ENCODE measurements around the gene HTR2A.
A peak's percentile ranks its signal among the peaks of the same experiment; 100 is the strongest.

Gene HTR2A

DNA sequence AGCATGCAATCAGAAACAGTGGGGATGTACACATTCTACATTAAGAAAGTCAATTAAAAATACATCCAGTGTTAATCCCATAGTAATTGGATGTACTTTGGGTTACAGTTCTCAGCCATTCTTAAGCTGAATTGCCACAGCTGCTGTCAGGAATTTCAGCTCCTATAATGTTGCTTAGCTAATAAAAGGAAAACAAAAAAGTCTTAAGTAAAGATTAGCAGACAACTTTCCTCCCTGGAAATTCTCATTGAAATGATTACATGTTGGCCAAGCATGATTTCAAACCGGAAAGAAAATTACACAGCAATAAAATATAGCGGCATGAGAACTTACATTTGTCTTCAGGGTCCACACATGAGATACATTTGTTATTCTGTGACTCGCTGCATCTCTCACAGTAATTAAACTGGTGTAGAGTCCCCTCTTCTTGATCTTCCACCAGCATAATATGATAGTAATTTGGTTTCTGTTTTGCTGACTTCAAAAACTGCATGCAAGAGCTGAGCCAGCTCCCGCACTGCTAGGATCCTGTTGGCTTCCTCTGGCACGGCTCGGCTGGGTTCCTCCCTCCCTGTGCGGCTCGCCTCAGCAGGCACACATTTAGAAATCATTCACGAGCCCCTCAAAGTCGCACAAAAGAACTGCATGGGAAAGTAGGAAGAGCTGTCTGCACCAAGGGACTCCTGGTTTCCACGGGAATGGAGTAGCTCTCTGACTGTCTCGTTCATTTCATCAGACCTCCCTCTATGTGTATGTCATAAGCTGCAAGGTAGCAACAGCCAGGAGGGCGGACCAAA, at the start of gene HTR2A:
Gene HTR2A (minus strand): TSS at position 713 of the 797 bp plus-strand sequence. CDS start 1,147 bp downstream, outside the sequence.
- DNase-seq = no peak

DNA sequence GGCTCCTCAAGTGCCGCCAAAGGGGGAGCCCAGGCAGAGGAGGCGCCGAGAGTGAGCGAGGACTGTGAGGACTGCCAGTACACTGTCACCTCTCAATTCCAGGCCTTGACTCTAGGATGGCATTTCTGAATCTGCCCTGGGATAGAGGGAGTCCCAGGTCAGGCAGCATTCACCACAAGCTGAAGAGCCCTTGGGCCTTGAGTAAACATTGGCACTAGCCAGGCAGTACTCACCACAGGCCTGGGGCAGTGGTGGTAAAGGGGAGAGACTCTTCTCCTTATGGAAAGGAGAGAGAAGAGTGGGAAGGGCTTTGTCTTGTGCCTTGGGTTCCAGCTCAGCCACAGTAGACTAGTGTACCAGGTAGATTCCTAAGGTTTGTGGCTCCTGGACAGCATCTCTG, 39.7 kb upstream of the HTR2A start:
- DNase-seq = no peak

DNA sequence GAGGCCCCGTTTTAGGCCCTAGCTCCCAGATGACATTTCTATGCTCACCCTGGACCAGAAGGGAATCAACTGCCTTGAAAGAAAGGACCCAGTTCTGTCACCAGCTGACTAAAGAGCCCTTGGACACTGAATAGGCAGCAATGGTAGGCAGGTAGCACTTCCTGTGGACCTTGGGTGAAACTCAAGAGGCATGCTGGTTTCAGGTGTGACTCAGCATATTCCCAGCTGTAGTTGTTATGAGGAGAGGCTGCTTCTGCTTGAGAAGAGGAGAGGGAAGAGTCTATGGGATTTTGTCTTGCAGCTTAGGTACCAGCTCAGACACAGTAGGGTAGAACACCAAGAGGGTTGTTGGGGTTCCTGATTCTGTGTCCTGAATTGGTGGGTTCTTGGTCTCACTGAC, 37.9 kb upstream of the HTR2A start:
- DNase-seq = no peak

DNA sequence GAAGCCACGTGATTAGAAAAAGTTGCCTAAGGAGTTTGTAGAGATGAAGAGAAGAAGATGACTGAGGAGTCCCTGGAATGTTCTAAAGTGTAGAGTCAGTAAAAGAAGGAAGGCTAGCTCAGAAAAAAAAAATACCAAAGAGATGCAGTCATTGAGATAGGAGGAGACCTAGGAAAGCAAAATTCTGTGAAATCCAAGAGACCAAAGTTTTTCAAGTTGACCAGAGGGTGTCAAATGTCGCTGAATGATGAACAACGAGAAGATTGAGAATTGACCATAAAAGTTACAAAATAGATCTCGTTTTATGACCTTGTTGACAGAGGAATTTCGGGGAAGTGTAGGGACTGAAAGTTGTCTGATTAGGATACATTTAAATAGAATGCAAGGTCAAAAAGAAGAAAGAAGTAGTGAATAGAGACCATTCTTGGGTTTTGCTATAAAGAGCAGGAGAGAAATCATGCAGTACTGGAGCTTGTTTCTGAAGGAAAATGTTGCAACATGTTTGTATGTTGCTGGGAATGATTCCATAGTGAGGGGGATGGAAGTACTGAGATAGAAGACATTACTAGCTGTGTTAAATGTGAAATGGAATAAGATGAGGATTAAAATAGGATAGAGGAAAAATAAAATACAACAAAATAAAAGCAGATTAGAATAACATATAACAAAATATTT, 30.2 kb upstream of the HTR2A start:
- DNase-seq = no peak

DNA sequence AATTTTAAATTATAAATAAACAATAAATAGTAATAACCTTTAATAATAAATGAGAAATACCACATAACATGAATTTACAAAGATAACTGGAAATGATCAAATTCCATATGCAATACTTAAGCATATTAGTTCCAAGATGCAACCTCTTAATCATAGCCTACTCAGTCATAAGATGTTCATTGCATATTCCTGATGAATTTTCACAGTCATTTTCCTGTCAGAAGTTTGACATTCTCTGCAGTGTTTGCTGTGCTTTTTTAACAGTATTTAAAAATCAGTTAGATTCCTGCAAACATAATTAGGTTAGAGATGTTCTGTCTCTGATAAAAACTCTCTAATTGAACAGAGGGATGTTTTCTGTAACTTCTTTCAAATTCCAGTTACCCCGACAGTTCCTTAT, 28.6 kb upstream of the HTR2A start:
- no peak for DNase-seq

DNA sequence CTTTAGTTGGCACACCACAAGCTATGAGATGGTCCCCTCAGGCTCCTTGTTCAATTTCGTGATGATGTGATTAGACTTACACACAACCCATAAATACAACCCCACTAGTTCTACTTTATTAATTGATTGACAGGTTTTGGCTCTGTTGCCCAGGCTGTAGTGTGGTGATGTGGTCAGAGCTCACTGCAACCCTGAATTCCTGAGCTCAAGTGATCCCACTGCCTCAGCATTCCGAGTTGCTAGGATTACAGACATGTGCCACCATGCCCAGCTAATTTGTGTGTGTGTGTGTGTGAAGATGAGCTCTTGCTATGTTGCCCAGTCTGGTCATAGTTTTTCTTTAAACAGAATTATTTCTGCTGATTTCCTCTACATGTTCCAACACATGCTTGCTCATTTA, 17.5 kb upstream of the HTR2A start:
- DNase-seq = no peak

DNA sequence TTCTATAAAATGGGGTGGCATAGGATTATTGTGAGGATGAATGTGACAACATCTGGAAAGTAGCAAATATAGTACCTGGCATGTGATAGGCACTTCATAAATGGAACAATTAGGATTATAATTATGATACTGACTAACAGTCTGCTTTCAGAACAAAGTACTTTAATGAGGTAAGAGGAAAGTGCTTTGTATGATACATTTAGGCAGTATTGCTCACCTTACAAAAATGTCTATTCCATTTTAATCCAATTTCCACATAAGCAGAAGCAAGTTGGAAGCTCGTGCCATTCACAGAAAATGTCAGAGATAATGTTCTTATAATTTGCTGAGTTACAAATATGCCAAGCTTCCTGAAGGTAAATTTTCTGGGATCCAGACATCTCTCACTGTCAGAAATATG, 16.9 kb upstream of the HTR2A start:
- no peak for DNase-seq

DNA sequence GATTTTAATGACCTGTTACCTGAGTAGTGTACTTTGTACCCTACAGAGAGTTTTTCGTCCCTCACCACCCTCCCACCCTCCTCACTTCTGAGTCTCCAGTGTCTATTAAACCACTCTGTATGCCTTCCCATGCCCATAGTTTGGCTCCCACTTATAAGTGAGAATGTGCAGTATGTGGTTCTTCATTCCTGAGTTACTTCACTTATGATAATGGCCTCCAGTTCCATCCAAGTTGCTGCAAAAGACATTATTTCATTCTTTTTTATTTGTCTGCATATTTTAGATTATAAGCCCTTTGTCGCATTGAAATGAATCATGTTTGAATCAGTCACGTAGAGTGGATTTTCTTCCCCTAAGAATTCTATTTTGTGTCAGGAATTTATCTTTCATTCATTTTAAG, 12.2 kb upstream of the HTR2A start:
- no peak for DNase-seq

DNA sequence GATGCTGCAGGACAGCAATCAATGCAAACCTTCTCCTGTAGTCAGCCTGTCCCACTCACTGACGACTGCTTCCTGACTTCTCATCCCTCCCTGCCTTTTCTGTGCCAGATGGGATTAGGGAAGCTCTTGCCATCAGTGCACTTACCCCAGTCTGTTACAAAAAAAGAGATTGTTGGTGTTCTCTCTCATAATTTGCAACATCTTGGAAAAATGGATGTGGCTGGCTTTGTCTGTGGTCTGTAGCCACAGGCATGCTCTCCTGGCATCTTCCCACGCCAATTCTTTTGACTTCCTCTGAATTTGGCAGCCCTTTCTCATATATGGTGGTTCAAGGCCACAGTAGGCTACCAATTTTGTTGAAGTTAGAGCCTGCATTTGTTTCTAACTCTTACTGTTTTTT, 11.6 kb upstream of the HTR2A start:
- DNase-seq = no peak

DNA sequence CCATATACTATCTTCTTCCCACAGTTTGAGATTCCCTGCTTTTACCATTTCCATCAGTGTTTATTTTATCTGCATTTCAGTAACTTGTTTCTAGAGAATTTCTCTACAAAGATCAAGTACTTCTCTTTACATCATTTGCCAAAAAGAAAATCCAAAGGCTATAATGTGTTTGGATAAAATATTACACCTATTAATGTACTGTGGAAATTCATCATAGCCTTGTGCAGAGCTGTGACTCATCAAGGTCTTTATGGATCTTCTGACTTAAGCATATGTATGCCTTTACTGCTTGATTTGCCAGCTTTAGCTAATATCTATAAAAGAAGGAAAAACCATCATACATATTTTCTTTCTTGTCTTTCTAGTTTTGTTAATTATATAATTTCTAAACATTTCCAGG, 9.6 kb upstream of the HTR2A start:
- DNase-seq = no peak

DNA sequence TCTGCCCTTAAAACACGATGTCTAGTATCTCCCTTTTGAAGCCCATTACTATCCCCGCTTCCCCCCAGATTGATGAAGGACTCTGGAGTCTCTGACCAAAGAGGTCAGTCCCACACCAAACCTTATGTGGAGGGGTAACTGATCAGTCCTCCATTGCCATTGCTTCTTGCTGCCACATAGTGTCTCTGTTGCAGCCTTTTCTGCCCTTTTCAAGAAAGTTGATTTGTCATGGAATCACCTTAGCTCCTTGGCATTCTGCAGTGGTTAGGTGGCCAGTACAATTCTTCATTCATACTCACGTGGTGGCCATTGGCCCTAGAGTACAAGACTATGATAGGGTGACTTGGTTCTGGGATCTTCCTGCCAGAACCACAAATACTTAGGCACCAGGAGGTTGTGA, 8.4 kb upstream of the HTR2A start:
- no peak for DNase-seq

DNA sequence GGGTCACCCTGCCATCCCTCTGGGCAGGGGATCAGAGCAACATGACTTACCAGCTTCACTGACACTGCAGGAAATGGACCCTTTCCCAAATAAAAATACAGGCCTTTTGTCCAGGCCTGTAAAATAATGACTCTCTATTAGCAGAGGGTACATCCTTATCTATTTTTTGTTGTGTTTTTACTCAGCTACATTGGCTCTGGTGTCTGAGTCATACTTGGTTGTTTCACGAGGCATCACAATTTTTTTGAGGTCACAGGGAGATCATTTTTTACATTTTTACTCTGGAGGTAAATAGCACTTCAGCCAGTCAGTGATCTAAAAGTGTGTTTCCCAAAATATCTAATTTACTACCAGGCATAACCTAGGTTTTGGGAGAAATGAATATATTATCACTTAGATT, 6.9 kb upstream of the HTR2A start:
- no peak for DNase-seq

DNA sequence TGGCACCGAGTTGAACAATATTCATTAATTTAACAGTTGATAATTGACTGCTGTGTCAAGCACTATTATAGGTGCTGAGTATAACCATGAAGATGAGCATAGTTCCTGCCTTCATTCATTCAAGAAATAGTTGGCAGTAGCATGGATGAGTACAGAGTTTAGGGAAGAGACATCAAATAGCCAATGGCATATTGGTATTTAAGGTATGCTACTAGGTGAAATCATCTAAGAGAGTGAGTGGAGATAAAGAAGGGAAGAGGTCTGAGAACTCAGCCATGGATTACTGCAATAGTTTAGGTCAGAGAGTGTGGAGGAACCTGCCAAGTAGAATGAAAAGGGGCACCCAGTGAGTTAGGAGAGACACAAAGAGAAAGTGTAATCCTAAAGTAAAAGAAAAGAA, 4.9 kb upstream of the HTR2A start:
- no peak for DNase-seq

DNA sequence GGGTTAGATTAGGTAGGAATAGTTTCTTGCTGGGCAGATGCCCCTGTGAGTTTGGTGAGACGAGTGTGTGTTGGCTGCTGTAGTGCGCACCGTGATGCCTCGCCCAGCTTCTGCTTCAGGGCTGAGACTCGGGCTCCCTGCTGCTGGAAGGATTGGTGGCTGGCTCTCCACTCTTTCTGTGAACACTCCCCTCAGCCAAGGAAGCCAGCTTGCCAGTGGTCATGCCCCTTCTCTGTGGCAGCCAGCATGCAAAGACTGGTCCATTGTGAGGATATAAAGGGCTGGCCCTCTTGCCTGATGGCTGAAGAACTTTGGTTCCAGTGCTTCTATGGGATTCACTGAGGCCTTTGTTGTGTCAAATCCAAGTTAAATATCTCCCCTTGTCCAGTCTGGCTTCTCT, 2.9 kb upstream of the HTR2A start:
- no peak for DNase-seq

DNA sequence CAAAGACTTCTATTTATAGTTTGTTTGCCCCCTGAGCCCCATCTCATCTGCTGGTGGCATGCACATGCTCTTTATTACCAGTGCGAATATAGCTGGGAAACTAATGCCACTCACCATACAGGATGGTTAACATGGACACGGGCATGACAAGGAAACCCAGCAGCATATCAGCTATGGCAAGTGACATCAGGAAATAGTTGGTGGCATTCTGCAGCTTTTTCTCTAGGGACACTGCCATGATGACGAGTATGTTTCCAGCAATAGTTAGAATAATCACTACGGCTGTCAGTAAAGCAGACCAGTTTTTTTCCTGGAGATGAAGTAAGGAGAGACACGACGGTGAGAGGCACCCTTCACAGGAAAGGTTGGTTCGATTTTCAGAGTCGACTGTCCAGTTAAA, 1.5 kb downstream of the HTR2A start:
- no peak for DNase-seq

DNA sequence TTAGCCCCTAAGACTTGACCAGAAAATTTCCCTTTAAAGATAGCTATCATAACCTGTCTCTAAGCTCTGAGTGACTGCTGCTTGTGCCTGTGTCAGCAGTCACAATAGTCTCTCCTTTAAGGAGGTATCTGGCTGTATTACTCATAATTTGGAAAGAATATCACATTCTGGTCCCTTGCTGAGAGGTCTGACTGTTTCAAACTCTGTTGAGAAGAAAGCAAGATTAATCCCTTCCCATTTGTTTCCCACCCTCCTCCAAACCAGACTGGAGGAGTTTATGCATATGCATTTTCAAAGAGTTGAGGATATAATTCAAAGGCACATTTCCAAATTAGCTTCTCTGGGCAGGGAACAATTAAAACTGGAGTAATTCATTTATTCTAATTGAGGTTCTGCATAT, 2.3 kb downstream of the HTR2A start:
- DNase-seq = no peak

DNA sequence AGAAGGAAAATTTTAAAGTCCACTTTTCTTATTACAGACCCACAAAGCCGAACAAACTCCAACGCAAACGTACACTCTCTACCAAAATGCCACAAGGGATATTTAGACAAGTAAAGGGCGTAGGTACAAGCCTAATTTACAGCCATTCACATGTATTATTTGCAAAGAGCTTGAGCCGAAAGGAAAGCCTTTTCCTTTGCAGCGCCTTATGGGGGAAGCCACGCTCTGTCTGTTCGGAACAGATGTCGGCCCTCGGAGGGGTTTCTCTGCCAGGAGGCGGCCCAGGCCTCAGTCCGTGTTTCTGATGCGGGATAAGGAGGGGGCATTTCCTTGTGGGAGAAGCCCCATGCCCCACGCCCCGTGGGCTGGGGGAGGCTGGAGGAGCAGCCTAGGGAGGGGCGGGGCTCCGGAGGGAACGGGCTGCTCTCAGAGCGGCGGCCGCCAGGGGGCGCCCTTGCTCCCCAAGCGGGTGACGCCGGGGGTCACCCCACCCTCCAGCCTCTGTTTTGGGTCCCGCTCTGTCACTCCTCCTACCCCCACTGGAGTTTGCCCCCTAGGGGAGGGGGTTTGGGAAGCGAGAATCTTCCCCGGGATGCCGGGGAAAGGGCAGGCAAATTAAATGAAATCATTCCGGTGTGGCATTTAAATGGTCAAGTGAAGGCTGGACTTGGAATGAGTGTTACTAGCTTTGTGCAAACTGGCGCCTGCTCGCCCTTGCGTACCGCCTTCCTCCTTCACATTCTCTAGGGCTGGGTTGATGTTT, 2.9 kb downstream of the HTR2A start:
- DNase-seq = peak; percentile 44

DNA sequence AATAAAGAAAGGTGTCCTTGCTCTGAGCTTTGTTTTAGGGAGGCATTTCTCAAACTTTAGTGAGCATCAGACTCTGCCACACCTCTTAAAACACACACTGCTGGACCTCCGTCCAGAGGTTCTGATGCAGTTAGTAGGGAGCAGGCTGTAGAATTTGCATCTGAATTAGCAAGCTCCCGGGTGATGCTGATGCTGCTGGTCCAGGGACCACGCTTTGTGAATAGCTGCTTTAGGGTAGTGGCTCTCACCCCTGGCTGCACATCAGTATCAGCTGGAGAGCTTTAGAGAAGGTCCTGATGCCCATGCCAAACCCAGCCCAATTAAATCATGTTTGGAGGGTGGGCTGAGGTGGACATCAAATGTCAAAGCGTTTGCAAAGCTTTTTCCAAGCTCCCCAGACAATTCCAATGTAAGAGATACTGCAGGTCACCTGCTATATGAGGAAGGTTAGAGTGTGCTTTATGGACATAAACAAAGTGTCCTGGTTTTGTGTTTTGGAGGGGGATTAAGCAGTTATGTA, 3.6 kb downstream of the HTR2A start:
- no peak for DNase-seq

DNA sequence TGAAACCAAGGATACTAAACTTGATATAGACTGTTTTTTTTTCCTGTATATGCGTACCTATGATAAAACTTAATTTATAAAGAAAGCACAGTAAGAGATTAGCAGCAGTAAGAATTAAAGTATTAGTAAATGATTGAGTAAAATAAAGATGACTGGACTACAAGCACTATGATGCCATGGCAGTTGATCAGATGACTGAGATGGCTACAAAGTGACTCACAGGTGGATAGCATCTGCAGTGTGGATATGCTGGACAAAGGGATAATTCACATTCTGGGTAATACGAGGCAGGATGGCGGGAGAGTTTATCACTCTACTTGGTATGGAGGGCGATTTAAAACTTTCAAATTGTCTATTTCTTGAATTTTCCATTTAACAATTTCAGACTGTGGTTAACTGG, 11.8 kb downstream of the HTR2A start:
- no peak for DNase-seq

DNA sequence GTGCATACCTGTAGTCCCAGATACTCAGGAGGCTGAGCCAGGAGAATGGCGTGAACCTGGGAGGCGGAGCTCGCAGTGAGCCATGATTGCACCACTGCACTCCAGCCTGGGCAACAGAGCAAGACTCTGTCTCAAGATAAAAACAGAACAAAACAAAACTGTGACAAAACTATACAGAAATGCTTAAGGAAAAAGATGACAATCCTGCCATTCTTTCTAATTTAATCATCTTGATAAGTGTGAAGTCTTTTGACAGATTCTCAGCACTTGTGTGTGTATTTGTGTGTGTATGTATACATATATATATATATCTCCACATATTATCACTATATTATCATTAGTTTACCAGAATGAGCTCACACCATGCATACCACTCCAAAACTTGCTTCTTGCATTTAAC, 12.3 kb downstream of the HTR2A start:
- no peak for DNase-seq

DNA sequence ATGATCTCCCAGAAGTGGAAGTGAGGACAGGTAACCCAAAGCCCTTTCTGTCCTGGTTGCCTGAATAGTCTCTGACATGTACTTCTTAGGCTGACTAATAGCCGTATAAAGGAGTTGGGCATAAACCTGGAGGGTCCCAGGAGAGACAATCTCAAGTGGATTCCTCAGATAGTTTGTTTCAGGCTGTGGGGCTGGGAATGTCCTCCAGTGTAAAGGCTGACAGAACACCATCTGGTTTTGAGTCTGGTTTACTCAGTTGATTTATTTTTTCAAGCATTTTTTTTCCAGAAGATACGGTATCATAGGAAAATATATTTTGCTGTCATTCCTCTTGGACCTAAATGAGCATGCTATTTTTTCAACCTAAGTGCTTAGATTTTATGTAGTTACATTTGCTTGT, 15.2 kb downstream of the HTR2A start:
- no peak for DNase-seq

DNA sequence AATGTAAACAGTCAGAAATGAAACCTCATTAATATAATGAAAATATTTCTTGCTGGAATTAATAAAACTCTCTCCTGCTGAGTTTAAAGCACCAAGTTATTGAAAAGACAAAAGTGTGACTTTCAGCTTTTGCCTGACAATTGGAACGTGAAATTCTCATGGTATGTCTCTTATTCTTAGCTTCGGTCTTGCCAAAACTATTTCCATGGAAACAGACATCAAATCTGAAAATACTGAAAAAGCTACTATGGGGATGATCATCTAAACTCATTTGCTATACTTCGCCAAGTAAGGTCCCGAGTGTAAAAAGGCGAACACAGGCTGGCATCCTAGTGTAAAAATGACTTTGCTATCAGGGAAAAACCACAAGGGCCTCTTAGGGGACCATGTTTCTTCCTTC, 22.8 kb downstream of the HTR2A start:
- DNase-seq = no peak

DNA sequence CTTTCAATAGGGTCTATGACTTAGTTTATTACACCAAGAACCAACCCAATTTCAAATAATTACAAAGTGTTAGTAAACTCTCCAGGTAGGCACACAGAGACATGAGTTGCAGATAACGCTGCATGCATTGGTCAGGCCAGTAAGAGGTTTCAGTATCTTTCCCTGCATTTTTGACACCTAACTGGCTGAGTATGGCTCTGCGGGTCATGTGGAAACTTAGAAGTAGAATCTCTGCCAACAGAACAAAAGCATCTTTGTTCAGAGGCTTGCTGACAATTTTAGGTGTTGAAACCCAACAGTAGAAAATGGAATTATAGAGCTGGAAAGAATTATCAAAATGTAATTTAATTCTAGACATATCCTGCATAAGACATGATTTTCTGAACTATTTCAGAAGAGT, 25.3 kb downstream of the HTR2A start:
- no peak for DNase-seq

DNA sequence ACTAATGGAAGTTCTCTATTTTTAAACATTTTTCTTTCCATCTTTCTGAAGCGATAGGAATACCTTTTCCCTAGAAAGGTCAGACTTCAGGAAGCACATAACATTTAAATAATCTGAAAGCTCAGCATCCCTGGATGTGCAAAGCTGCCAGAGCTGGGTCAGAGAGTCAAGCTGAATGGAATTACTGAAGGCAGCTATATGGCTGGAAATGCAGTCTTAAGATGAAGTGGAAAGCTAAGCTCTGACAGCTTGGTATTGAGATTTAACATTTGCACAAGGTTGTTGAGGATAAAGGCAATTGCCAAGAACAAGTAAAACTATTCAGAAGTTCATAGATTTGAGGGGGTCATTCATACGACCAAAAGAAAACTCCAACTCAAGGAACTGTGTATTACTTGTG, 28.8 kb downstream of the HTR2A start:
- no peak for DNase-seq
